HK-2 (cell line): ENCODE results near the gene XRCC3.
A peak's percentile ranks its signal among the peaks of the same experiment; 100 is the strongest.

Experiments
- DNase-seq: peaks from one replicate; pipeline ENCODE4 v3.0.0-alpha.2; 2018; ENCODE audit not compliant: unreplicated experiment

XRCC3 gene

DNA sequence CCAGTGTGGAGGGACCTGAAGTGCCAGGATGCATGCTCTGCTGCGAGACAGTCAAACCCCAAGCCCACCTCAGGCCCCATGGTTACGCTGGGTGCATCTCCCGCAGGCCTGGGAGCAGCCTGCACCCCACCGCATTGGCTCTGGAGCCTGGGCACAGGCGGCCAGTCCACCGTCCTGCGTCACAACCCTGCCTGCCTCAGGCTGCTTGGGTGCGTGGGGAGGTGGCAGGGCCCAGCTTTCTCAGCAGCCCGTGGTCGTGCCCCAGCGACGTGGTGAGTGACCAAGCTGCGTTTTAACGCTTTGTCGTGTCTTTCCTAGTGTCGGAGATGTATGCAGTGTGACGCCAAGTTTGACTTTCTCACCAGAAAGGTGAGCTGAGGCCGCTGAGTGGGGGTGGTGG is 11.2 kb upstream of the XRCC3 start:
- no peak for DNase-seq

- DNase-seq, result no peak
These were observed 10.6 kb upstream of the XRCC3 start for GRCh38 chr14:103725739-103726395.

GRCh38 chr14:103725001-103725682 is 9.9 kb upstream of the XRCC3 start:
- no peak for DNase-seq

DNA sequence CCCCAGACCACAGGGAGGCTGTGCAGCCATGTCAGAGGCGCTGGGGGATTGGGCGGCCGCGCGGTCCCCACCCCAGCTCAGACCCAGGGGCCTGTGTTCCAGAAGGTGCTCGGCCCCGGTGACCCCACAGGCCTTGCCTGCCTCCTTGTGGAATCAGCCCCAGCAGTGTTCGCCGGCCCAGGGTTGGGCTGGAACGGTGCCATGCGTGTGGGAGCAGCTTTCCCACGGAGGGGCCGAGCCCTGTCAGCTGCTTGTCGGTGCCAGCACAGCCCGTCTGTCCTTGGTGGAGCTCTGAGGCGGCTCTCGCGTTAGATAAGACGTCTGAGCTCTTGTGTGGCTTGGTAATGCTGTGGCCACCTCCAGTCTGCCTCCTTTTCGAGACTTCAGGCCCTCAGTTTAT is 8.9 kb upstream of the XRCC3 start:
- no peak for DNase-seq

- no peak for DNase-seq
These were observed 8.5 kb upstream of the XRCC3 start for GRCh38 chr14:103723748-103724081.

GRCh38 chr14:103721334-103722120 is 6.3 kb upstream of the XRCC3 start:
- peak; percentile 59 for DNase-seq

GRCh38 chr14:103719751-103720150 is 4.5 kb upstream of the XRCC3 start:
- DNase-seq, result no peak

GRCh38 chr14:103718572-103718971 is 3.3 kb upstream of the XRCC3 start:
- DNase-seq, result no peak

DNA sequence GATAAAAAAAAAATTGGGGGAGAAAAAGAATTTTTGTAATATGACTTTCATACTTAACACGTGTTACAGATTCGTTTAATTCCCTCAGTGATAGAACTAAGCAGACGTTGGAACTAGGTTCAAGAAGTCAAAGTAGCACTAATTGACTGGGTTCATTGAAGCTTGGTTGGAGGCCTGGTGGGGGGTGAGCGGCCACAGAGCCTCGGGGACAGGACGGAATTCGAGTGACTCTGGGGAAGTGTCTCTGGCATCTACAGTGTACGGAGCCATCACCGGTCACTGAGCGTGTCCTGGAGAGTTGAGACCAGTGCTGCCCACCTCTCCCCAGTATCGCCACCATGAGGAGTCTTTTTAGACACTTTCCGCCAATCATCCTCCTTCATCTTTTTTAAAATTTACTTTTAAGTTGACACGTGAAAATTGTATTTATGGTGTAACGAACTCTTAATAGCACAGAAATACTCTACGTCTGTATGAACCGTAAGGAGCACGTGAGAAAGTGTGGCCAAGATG is 1.7 kb upstream of the XRCC3 start:
- no peak for DNase-seq

- peak; percentile 30 for DNase-seq
These were observed 995 bp upstream of the XRCC3 start for GRCh38 chr14:103716091-103716801.

DNA sequence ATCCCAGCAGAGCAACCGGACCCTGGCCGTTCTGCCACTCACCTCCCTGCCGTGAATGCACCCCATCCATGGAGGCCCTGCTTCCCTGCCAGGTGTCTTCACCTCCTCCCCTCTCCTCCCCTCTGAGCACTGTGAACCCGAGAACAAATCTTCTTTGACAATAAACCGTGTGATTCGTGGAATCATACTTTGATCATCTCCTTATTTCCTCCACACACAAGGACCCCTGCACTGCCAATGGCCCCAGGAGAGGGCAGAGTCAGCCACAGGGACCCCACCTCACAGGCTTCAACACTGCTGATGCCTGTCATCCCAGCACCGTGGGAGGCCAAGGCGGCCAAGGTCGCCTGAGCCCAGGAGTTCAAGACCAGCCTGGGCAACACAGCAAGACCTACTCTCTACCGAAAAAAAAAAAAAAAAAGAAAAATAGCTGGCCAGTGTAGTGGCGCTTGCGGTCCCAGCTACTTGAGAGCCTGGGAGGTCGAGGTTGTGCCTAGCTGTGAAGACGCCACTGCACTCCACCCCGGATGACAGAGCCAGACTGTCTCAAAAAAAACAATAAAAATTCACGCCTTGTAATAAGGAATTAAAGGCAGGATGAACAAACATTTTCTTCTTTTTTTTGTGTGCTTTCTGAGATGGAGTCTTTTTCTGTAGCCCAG is 1.1 kb downstream of the XRCC3 start:
- DNase-seq, result no peak

DNA sequence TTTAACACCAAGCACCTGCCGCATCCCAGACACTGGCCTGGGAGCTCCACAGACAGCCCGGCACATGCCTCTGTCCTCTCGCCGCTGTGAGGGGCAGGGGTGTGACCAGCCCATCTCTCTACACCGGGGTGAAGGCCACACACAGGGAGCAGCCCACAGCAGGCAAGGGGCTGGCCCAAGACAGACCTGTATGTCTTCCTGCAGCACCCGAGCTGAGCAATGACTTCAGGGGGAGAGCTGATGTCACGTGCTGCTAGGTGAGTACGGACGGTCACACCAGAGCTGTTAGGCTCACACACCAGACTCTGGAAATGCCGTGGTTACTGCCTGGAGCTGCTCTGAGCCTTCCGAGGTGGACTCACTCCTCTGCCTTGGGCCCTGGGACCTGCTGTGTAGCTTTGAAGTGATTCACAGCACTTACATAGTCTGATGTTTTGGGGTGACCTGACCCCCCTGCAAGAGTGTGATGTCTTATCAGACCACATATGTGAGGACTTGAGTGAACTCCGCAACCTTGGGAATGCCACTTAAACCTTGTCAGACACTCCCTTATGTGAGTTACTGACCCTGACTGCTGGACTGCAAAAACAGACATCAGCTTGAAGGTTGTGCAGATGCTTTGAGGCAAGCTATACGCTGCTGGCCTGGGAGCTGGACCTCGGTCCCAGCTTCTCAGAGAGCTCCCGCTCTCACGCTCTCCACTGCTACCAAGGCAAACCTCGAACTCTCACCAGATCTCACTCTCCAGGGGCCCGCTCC is 1.8 kb downstream of the XRCC3 start:
- DNase-seq, result no peak

DNA sequence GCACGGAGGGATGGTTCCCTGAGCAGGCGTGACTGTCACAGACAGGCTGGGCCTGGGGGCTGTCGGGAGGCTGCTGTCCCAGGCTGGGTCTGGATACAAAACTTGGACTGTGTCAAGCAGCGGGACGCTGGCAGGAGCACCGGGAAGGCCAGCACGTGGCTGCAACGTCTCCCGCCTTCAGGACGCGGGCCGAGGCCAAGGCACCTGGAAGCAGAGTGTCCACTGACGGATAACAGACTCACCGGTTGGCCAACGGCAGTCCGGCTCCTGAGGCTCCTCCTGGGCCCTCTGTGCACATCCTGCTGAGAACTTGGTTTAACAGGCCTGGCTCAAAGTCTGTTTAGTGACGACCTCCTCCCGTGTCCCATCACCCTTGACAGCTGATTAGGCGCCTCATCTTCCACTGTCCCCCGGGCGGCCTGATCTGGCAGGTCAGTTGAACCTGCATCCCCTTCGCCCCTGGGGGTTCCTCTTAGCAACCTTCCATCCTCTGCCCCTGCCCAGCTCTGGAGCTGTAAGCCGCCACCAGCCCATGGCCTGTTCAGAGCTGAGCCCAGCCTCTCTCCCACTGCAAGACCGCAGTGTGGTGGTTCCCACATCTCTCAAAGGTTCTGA is 2.5 kb downstream of the XRCC3 start:
- no peak for DNase-seq

- no peak for DNase-seq
These were observed 3.5 kb downstream of the XRCC3 start for GRCh38 chr14:103711516-103712431.

- DNase-seq, result no peak
These were observed 4.4 kb downstream of the XRCC3 start for GRCh38 chr14:103710771-103711377.

GRCh38 chr14:103709814-103710213 is 5.4 kb downstream of the XRCC3 start:
- no peak for DNase-seq

- DNase-seq, result no peak
These were observed 6.5 kb downstream of the XRCC3 start for GRCh38 chr14:103708750-103709187.

GRCh38 chr14:103707329-103708263 is 7.7 kb downstream of the XRCC3 start:
- no peak for DNase-seq
